Vagina (tissue), 2 donors: ENCODE results near the gene TOX3.

Experiments used
- POLR2A ChIP-seq, 2 donors: fragments of 450-650 bp; IDR thresholded peaks; one replicate each; pipeline ENCODE4 v1.6.1; 2017; ENCODE audit warnings: antibody characterized with exemption in 2 of 2, mild to moderate bottlenecking in 2 of 2, moderate library complexity in 2 of 2
- POLR2AphosphoS5 ChIP-seq, 2 donors: sonication (generic); formaldehyde crosslinking; IDR thresholded peaks; one replicate each; pipeline ENCODE4 v1.9.0; 2017; ENCODE audit warnings: antibody characterized with exemption in 2 of 2, mild to moderate bottlenecking in 2 of 2, low read depth in 1 of 2; ENCODE audit not compliant: insufficient read depth in 1 of 2
- TF ChIP-seq, protein P1 (sequence below), 3 experiments: fragments of 450-650 bp in 2 of 3; fragments of 200-600 bp in 1 of 3; sonication (generic) in 1 of 3; IDR thresholded peaks; one replicate each; pipeline ENCODE4 v1.5.1; 2017 to 2019; ENCODE audit warnings: antibody characterized with exemption in 3 of 3, mild to moderate bottlenecking in 2 of 3, moderate library complexity in 2 of 3

DNA sequence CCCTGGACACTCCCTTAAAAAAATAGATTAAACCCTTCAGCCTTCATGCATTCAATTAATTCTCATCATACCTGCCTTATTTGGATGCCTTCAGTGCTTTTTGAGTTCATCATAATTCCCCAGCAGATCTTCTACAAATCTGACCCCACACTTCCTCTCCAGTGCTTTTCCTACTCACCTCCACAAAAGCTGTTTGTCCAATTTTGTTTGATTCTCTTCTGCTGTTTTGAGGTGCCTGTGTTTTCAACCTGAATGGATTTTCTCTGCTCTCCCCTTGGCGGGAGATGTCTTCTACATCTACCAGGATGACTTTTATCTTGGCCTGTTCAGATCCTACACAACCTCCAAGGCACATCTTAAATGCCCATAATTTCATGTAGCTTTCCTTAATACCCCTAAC lies 112.7 kb downstream of the TOX3 start:
- TF ChIP-seq POLR2A (IDR thresholded peaks at IDR 0.05): no peak
- TF ChIP-seq, protein P1, sequence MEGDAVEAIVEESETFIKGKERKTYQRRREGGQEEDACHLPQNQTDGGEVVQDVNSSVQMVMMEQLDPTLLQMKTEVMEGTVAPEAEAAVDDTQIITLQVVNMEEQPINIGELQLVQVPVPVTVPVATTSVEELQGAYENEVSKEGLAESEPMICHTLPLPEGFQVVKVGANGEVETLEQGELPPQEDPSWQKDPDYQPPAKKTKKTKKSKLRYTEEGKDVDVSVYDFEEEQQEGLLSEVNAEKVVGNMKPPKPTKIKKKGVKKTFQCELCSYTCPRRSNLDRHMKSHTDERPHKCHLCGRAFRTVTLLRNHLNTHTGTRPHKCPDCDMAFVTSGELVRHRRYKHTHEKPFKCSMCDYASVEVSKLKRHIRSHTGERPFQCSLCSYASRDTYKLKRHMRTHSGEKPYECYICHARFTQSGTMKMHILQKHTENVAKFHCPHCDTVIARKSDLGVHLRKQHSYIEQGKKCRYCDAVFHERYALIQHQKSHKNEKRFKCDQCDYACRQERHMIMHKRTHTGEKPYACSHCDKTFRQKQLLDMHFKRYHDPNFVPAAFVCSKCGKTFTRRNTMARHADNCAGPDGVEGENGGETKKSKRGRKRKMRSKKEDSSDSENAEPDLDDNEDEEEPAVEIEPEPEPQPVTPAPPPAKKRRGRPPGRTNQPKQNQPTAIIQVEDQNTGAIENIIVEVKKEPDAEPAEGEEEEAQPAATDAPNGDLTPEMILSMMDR (IDR thresholded peaks at IDR 0.05): no peak
- no peak for TF ChIP-seq POLR2AphosphoS5 (IDR thresholded peaks at IDR 0.05; ENCODE audit: insufficient read depth in 1 of 2, low read depth in 1 of 2)
